ENCODE results near the gene WDR11.

GRCh38 chr10:120926611-120927010, 75.4 kb downstream of the WDR11 start:
- no peak for TF ChIP-seq CTCF (IDR thresholded peaks at IDR 0.05)
- no peak for TF ChIP-seq POLR2A (IDR thresholded peaks at IDR 0.05)

Data from right lobe of liver (tissue), 4 donors.